ENCODE data around the gene PTBP2. TPM values are rescaled to one million over a fixed set of nuclear protein-coding genes. Genes with fewer than 3 reads are reported as not detected.
"Not testable (repeated sequence)": the region's sequence is repeated elsewhere in the genome, so short reads cannot be mapped to it uniquely, and the experiment has no call there.

The PTBP2 gene
- total RNA-seq, 1 donor from 2014 or later: 5.8 TPM

DNA sequence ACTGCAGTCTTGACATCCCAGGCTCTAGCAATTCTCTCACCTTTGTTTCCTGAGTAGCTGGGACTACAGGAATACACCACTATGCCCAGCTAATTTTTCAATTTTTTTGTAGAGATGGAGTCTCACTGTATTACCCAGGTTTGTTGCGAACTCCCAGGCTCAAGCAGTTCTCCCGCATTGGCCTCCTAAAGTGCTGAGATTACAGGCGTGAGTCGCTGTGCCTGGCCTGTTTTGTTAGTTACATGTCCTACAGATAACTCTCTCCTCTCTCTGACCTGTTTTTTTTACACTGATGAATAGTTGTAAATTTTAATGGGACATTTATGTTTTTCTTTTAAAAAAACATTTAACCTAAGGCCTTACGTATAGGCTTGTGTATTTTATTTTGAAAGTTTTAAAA, 19.8 kb downstream of the PTBP2 start:
- ATAC-seq: no peak

DNA sequence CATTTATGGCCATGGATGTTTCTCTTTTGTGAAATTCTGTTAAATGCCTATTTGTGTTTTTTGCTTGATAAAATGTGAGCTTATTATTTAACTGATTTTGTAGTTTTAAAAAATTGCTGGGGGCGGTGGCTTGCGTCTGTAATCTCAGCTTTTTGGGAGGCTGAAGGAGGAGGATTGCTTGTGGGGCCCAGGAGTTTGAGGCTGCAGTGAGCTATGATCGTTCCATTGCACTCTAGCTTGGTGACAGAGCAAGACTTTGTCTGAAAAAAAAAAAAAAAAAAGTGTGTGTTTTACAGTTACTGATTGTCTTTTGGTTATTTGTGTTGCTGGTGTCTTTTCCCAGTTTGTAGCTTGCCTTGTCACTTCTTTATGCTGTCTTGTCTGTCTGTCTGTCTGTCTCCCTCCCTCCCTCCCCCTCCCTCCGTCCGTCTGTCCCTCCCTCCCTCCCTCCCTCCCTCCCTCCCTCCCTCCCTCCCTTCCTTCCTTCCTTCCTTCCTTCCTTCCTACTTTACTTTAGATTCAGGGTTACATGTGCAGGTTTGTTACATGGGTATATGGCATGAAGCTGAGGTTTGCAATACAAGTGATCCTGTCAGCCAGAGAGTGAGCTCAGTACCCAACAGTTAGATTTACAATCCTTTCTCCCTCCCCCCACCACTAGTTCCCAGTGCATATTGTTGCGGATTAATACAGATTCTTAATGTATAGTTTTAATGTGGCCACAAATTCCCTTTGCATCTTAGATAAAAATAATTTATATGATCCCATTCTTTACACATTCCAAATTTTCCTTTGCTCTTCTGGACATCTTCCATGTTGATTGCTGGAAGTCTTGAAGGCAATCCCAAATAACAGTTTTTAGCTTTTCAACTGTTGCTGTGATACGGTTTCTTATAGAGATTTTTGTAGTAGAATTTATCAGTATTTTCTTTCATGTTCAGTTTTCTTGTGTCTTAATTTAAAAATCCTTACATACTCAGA, 25.1 kb downstream of the PTBP2 start:
- ATAC-seq: no peak

- no peak for ATAC-seq
Observed at GRCh38 chr1:96747565-96747964, 26.0 kb downstream of the PTBP2 start.

DNA sequence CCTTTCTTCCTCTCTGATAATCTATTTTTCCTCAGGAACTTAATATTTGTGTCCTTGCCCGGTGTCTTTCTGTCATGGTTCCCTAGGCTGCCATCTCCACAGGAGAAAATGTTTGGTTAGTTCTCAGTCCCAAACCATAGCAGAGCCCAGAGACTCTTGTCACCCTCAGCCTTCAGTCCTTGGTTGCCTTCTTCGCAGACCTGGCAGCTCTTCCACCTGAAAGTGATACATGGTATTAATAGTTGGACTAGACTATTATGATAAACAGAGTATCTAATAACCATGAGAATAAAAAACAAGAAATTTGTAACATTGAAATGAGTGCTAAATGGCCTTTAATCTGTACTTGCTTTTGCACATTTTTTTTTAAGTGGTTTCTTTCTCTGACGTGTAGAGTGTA, 26.5 kb downstream of the PTBP2 start:
- no peak for ATAC-seq

DNA sequence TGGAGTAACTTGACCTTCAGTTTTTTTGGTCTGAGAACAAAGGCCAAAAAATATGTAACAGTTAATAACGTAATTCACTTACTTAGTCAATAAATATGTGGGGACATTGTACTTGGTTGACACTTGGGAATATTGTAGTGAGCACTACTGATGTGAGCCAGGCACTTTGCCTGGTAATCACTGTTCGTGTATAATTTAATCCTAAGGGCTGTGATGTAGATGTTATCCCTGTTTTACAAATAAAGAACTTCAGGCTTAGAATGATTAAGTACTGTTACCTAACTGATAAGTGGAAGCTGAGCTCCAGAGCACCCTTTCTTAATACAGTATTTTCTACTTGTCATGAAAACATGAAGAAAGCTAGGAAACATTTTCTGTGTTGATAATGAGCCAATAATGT, 28.0 kb downstream of the PTBP2 start:
- ATAC-seq: no peak

- ATAC-seq: no peak
Observed at GRCh38 chr1:96752394-96752793, 30.8 kb downstream of the PTBP2 start.

DNA sequence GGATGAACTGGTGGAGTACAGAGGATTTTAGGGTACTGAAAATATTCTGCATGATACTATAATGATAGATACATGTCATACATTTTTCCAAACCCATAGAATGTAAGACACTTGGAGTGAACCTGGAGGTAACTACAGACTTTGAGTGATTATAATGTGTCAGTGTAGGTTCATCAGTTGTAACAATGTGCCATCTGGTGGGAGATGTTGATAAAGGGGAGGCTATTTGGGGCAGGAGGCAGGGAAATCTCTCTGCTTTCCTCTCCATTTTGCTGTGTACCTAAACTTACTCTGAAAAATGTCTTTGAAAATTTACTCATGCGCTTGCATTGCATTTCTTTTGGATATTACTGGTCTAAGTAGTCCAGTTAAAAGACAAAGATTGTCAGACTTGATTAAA, 35.2 kb downstream of the PTBP2 start:
- no peak for ATAC-seq

- not testable (repeated sequence) for ATAC-seq
Observed at GRCh38 chr1:96762586-96762985, 41.0 kb downstream of the PTBP2 start.

DNA sequence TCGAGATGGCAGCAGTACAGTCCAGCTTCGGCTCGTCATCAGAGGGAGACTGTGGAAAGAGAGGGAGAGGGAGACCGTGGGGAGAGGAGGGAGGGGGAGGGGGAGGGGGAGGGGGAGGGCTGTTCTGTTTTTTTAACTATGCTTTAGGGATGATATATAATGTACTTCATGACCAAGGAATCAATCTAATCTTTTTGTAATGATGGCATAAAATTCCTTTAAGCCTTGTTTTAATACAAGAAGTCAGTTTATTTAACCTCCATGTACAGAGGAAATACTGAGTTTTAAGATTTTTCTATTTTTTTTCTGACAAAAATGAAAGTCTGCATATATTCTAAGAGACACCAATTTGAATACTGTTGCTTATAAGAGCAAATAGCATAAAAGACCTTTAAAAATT, 41.9 kb downstream of the PTBP2 start:
- ATAC-seq: no peak

- no peak for ATAC-seq
Observed at GRCh38 chr1:96764469-96764868, 42.9 kb downstream of the PTBP2 start.

GRCh38 chr1:96771847-96772246, 50.3 kb downstream of the PTBP2 start:
- no peak for ATAC-seq

DNA sequence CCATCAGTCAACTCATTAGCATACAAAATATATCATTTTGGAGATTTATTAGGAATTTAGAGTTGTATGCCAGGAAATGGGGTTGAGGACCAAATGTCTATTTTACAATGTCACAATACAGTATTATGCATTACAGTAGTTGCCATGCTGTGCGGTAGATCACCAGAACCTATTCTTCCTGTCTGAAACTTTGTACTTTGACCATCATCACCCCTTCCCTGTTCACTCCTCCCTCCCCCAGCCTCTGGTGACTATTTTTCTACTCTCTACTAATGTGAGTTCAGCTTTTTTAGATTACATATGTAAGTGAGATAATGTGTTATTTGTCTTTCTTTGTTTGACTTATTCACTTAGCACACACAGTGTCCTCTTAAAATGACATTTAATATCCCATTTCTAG, 50.8 kb downstream of the PTBP2 start:
- no peak for ATAC-seq

DNA sequence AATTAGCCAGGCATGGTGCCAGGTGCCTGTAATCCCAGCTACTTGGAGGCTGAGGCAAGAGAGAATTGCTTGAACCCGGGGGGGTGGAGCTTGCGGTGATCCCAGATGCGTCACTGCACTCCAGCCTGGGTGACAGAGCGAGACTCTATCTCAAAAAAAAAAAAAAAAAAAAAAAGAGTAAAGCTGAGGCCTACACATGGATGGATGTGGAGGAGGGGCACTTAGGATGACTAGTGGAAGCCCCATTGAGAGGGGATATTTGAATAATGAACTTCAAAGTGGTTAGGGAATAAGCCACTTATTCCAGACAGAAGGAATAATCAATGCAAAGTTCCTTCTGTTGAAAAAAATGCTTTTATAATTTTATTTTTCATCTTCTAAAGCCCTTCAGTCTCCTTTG, 51.4 kb downstream of the PTBP2 start:
- no peak for ATAC-seq

DNA sequence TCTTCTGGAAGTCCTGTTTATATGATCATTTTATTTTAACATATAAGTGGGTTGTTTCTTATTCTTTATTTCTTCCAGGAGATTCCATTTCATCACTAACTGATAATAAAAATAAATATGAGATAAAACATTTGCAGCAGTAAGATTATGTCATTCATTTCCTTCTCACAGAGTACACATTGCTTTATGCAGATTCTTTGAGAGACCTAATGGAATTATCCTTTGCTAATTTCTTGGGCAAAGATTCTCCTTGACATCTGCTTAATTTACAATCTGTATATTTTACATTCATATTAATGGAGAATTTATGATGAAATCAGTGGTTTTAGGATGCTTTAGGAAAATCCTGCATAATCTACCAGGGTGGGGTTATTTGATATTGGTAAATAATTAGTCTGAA, 60.6 kb downstream of the PTBP2 start:
- no peak for ATAC-seq

- no peak for ATAC-seq
Observed at GRCh38 chr1:96782856-96783255, 61.3 kb downstream of the PTBP2 start.

- no peak for ATAC-seq
Observed at GRCh38 chr1:96790599-96790998, 69.0 kb downstream of the PTBP2 start.

DNA sequence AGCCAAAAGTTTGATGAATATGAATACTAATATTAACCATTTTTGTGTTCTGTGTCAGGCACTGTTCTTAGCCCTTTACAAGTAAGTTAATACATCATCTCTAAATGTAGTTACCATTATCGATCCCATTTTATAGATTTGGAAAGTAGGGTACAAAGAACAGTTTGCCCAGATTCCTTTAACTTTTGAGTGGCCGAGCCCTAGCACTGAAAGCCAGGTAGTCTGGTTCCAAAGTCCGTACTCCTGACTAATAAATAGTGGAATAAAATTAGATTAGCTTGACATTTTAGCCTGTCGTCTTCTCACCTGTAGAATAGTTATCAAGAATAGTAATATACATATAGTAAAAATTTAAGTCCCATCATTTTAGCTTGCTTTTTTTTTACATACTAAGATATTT, 70.6 kb downstream of the PTBP2 start:
- no peak for ATAC-seq

DNA sequence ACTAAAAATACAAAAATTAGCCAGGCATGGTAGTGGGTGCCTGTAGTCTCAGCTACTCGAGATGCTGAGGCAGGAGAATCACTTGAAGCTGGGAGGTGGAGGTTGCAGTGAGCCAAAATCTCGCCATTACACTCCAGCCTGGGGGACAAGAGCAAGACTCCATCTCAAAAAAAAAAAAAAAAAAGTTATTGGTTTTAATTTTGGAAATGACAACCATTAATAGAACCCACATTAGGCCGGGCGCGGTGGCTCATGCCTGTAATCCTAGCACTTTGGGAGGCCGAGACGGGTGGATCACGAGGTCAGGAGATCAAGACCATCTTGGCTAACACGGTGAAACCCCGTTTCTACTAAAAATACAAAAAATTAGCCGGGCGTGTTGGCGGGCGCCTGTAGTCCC, 80.1 kb downstream of the PTBP2 start:
- ATAC-seq: not testable (repeated sequence)

GRCh38 chr1:96804648-96805047, 83.1 kb downstream of the PTBP2 start:
- no peak for ATAC-seq

DNA sequence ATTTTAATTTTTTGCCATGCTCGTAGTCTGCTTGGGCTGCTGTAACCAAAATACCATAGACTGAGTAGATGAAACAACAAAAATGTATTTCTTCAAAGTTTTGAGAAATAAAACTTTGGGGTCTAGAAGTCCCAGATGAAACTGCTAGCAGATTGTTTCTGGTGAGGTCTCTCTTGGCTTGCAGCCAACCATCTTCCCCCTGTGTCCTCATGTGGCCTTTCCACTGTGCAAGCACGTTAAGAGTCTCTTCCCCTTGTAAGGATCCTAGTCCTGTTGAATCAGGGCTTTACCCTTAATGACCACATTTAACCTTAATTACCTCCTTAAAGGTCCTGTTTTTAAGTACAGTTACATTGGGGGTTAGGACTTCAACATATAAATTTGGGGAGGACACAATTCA, 86.6 kb downstream of the PTBP2 start:
- no peak for ATAC-seq

DNA sequence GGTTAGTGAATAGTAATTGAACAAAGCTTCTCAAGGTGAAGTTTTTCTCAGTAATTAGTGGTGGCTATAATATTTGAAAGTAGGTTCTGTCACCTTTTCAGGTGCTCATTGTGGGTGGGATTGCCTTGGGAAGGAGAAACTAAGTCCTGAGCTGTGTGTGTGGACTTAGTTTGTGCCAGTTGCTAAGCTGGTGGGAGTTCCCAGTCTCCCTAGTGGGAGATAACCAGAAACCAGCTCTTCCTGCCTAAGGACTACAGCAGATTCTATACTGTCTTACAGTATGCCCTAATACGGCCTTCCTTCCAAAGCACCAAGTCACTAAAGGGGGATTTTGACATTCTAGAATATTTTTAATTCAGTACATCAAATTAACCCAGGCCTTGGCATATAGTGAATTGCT, 94.3 kb downstream of the PTBP2 start:
- ATAC-seq: no peak

DNA sequence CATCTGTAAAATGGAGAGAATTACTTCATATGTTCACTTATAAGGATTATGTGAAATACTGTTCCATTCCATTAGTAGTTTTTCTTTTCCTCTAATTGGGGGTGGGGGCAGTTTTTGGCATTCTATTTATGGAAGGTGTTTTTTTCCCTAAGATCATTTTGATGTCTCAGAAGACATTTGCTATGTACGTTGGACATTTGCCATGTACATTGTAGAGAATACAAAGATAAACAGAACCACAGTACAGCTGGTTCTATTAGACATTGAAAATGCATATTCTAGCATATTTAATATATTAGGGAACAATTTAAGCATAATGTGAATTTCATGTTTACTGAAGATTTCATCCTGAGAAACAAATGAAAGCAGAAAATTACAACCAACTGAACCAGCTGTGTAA, 98.5 kb downstream of the PTBP2 start:
- ATAC-seq: no peak

DNA sequence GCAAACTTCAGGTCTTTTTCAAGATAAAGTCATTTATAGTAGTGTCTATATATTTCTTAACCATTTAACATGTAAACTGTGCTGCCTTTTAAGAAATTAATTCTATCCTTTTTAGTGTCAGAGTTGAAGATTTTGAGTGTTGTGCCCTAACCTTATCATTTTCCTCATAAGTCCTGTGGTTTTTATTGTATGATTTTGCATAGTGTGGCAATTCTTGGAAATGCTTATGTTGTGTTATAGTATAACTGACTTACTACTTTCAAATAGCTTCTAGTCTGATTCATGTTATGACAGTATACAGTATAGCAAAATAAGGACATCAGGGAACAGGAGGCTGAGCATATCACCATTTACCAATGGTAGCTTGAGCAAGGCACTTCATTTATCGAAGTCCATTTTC, 99.1 kb downstream of the PTBP2 start:
- no peak for ATAC-seq

- no peak for ATAC-seq
Observed at GRCh38 chr1:96825231-96825630, 103.6 kb downstream of the PTBP2 start.
